ENCODE data around the gene AGAP1. TPM values are rescaled to one million over a fixed set of nuclear protein-coding genes. Genes with fewer than 3 reads are reported as not detected.

Gene AGAP1
- total and polyA plus RNA-seq, 2 donors (not counting 3 experiments of a cell fraction or from before 2014, with no cell fraction given), result 10.2 to 20.9 TPM

DNA sequence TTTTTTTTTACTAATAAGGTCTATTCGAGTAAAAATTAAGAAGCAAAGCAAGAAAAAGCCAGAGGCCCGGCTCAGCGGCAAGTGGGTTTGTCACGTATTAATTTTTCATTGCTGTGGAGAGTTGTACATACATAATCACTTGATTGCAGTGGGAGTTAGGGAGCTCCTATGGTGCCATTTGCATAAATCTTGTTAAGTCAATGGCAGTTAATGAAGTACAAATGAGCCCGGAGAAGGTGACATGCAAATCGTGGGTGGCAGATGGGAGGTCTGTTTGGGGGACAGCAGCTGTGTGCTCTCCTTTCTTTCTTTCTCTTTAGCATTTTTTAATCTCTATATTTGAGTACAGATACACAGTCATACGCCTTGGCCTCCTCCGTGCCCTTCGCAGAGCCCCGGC is 317.0 kb downstream of the AGAP1 start:
- no peaks in the 10 kb centered on the region for H3K4me1 ChIP-seq (ENCODE audit: control insufficient read depth, extremely low read depth, insufficient read depth, low read length)
- no peak for DNase-seq (ENCODE audit: low read depth, low spot score)
- TF ChIP-seq, protein P1, sequence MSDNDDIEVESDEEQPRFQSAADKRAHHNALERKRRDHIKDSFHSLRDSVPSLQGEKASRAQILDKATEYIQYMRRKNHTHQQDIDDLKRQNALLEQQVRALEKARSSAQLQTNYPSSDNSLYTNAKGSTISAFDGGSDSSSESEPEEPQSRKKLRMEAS (IDR thresholded peaks at IDR 0.05; ENCODE audit: insufficient read depth, insufficient read length), result no peak
- TF ChIP-seq JUN (IDR thresholded peaks at IDR 0.05; ENCODE audit: borderline replicate concordance, insufficient read depth, insufficient read length, low read depth), result no peak
- TF ChIP-seq, protein P2, sequence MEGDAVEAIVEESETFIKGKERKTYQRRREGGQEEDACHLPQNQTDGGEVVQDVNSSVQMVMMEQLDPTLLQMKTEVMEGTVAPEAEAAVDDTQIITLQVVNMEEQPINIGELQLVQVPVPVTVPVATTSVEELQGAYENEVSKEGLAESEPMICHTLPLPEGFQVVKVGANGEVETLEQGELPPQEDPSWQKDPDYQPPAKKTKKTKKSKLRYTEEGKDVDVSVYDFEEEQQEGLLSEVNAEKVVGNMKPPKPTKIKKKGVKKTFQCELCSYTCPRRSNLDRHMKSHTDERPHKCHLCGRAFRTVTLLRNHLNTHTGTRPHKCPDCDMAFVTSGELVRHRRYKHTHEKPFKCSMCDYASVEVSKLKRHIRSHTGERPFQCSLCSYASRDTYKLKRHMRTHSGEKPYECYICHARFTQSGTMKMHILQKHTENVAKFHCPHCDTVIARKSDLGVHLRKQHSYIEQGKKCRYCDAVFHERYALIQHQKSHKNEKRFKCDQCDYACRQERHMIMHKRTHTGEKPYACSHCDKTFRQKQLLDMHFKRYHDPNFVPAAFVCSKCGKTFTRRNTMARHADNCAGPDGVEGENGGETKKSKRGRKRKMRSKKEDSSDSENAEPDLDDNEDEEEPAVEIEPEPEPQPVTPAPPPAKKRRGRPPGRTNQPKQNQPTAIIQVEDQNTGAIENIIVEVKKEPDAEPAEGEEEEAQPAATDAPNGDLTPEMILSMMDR (IDR thresholded peaks at IDR 0.05; ENCODE audit: extremely low read depth in 1 of 2, insufficient read depth in 1 of 2, low read depth in 1 of 2, low read length in 2 of 2), result no peak
- no peak for TF ChIP-seq EZH2 (IDR thresholded peaks at IDR 0.05; ENCODE audit: borderline replicate concordance, low read depth, low read length, severe bottlenecking)
- no peak for TF ChIP-seq GATA2 (IDR thresholded peaks at IDR 0.05; ENCODE audit: insufficient read depth, insufficient read length, low read depth, low read length)
- TF ChIP-seq FOS (IDR thresholded peaks at IDR 0.05; ENCODE audit: borderline replicate concordance, insufficient read depth, low read length), result no peak
- intact Hi-C loops (cut with micrococcal nuclease) (no loop called here), dilution Hi-C loops (cut with MboI; ENCODE audit: extremely low pct_ligation_motif_present, low sequenced_read_pairs) (no loop called here)
- H3K79me2 ChIP-seq (ENCODE audit: control insufficient read depth, insufficient read depth, low read length), result no peaks in the 10 kb centered on the region
- no peak overlapping the region for H3K4me2 ChIP-seq (ENCODE audit: insufficient read depth, low read length)
- POLR2A ChIA-PET, result no interaction called here
- no peaks in the 10 kb centered on the region for H4K20me1 ChIP-seq (replicated peaks; ENCODE audit: control insufficient read depth, extremely low read depth, insufficient read depth, low read length)
- H3K9me1 ChIP-seq (replicated peaks; ENCODE audit: control insufficient read depth, extremely low read depth, insufficient read depth, low read length), result no peaks in the 10 kb centered on the region
- peaks cover 0 to 2% of the 10 kb centered on the region in 2 experiments for H3K36me3 ChIP-seq (ENCODE audit: control insufficient read depth in 2 of 2, extremely low read depth in 1 of 2, insufficient read depth in 2 of 2, low read length in 2 of 2)
- BruUV-seq (replicated peaks), result no TSS peak
- CTCF ChIA-PET, result interaction anchor here (0.7 kb wide), 1 partner anchor 16 kb away, joined by 3 read pairs; no protein-coding TSS in a partner anchor
- FAIRE-seq, result no peak
- H2AFZ ChIP-seq (ENCODE audit: low read depth, low read length), result no peak overlapping the region
- no peaks in the 10 kb centered on the region for H3K27me3 ChIP-seq (ENCODE audit: control insufficient read depth in 2 of 2, insufficient read depth in 2 of 2, low read length in 2 of 2)
- no peak overlapping the region for H3K27ac ChIP-seq (ENCODE audit: insufficient read depth, low read depth, low read length)
- H3K9ac ChIP-seq (replicated peaks; ENCODE audit: extremely low read depth, insufficient read depth, low read length), result no peak overlapping the region
- no peaks in the 10 kb centered on the region for H3K9me3 ChIP-seq (replicated peaks; ENCODE audit: control insufficient read depth, insufficient read depth, low read length)
- no peak overlapping the region for H3K4me3 ChIP-seq (replicated peaks in 1 of 3; ENCODE audit: insufficient read depth in 1 of 3, low read depth in 1 of 3, low read length in 3 of 3)

All from endothelial cell of umbilical vein (primary cell).